Activated naive CD4-positive, alpha-beta T cell treated with anti-CD3 and anti-CD28 coated beads, Interleukin-2, amount 50 U/mL, for 16 hours (primary cell): Measurements from ENCODE around the gene GNA14.
"Not testable (repeated sequence)": the region's sequence is repeated elsewhere in the genome, so short reads cannot be mapped to it uniquely, and the experiment has no call there.

Experiments used
- DNase-seq: peaks from one replicate; pipeline ENCODE4 v3.0.0-alpha.2; 2020

GNA14 gene

GRCh38 chr9:77440057-77440456 lies 208.1 kb downstream of the GNA14 start:
- DNase-seq: no peak

GRCh38 chr9:77438653-77439052 lies 209.5 kb downstream of the GNA14 start:
- DNase-seq: no peak

GRCh38 chr9:77435688-77436087 lies 212.4 kb downstream of the GNA14 start:
- DNase-seq: no peak

- no peak for DNase-seq
Observed at GRCh38 chr9:77435277-77435676, 212.8 kb downstream of the GNA14 start.

- DNase-seq: peak; percentile 54
Observed at GRCh38 chr9:77433675-77434445, 214.3 kb downstream of the GNA14 start.

GRCh38 chr9:77432053-77432452 lies 216.1 kb downstream of the GNA14 start:
- no peak for DNase-seq

- DNase-seq: no peak
Observed at GRCh38 chr9:77429928-77430327, 218.2 kb downstream of the GNA14 start.

- no peak for DNase-seq
Observed at GRCh38 chr9:77427256-77427927, 220.7 kb downstream of the GNA14 start.

GRCh38 chr9:77426712-77427111 lies 221.4 kb downstream of the GNA14 start:
- DNase-seq: no peak

GRCh38 chr9:77424993-77425392 lies 223.1 kb downstream of the GNA14 start:
- no peak for DNase-seq

GRCh38 chr9:77423841-77424240 lies 224.3 kb downstream of the GNA14 start:
- DNase-seq: no peak

GRCh38 chr9:77422969-77423368 lies 225.2 kb downstream of the GNA14 start:
- DNase-seq: no peak

GRCh38 chr9:77421506-77422265 lies 226.4 kb downstream of the GNA14 start:
- DNase-seq: no peak

GRCh38 chr9:77420641-77421040 lies 227.5 kb downstream of the GNA14 start:
- no peak for DNase-seq

- DNase-seq: no peak
Observed at GRCh38 chr9:77418226-77418625, 229.9 kb downstream of the GNA14 start.

- no peak for DNase-seq
Observed at GRCh38 chr9:77417566-77417965, 230.6 kb downstream of the GNA14 start.

GRCh38 chr9:77408521-77408920 lies 239.6 kb downstream of the GNA14 start:
- DNase-seq: not testable (repeated sequence)

GRCh38 chr9:77403239-77403638 lies 244.9 kb downstream of the GNA14 start:
- DNase-seq: no peak

- DNase-seq: no peak
Observed at GRCh38 chr9:77402286-77402685, 245.8 kb downstream of the GNA14 start.

GRCh38 chr9:77399964-77400363 lies 248.2 kb downstream of the GNA14 start:
- no peak for DNase-seq

- not testable (repeated sequence) for DNase-seq
Observed at GRCh38 chr9:77398581-77398980, 249.5 kb downstream of the GNA14 start.

- DNase-seq: no peak
Observed at GRCh38 chr9:77392328-77392727, 255.8 kb downstream of the GNA14 start.

- DNase-seq: no peak
Observed at GRCh38 chr9:77391834-77392233, 256.3 kb downstream of the GNA14 start.

- DNase-seq: no peak
Observed at GRCh38 chr9:77386187-77386586, 261.9 kb downstream of the GNA14 start.
